ENCODE measurements around the gene SOCS1.
"Not testable (repeated sequence)": the region's sequence is repeated elsewhere in the genome, so short reads cannot be mapped to it uniquely, and the experiment has no call there.

SOCS1 gene

GRCh38 chr16:11255737-11256660 lies at the start of gene SOCS1:
TSS of gene SOCS1 (minus strand) at chr16:11256204. CDS start at chr16:11255478, 726 bp downstream.
- DNase-seq, result peak; percentile 55

GRCh38 chr16:11303405-11304138 lies 47.6 kb upstream of the SOCS1 start:
- peak; percentile 53 for DNase-seq

- no peak for DNase-seq
These were observed 47.0 kb upstream of the SOCS1 start for GRCh38 chr16:11302977-11303376.

GRCh38 chr16:11301645-11302501 lies 45.9 kb upstream of the SOCS1 start:
- DNase-seq, result no peak

GRCh38 chr16:11300560-11300892 lies 44.5 kb upstream of the SOCS1 start:
- no peak for DNase-seq

GRCh38 chr16:11299865-11300559 lies 44.0 kb upstream of the SOCS1 start:
- DNase-seq, result no peak

- not testable (repeated sequence) for DNase-seq
These were observed 43.0 kb upstream of the SOCS1 start for GRCh38 chr16:11298950-11299547.

GRCh38 chr16:11298143-11298900 lies 42.3 kb upstream of the SOCS1 start:
- DNase-seq, result no peak

- peak; percentile 88 for DNase-seq
These were observed 41.6 kb upstream of the SOCS1 start for GRCh38 chr16:11297492-11298142.

- DNase-seq, result peak; percentile 28
These were observed 40.9 kb upstream of the SOCS1 start for GRCh38 chr16:11296706-11297491.

- no peak for DNase-seq
These were observed 40.3 kb upstream of the SOCS1 start for GRCh38 chr16:11296351-11296705.

- no peak for DNase-seq
These were observed 39.7 kb upstream of the SOCS1 start for GRCh38 chr16:11295672-11296071.

GRCh38 chr16:11292076-11292748 lies 36.2 kb upstream of the SOCS1 start:
- DNase-seq, result no peak

- no peak for DNase-seq
These were observed 35.2 kb upstream of the SOCS1 start for GRCh38 chr16:11291091-11291703.

- no peak for DNase-seq
These were observed 34.3 kb upstream of the SOCS1 start for GRCh38 chr16:11290102-11290893.

- DNase-seq, result not testable (repeated sequence)
These were observed 33.7 kb upstream of the SOCS1 start for GRCh38 chr16:11289696-11290095.

GRCh38 chr16:11289202-11289601 lies 33.2 kb upstream of the SOCS1 start:
- no peak for DNase-seq

GRCh38 chr16:11285842-11286241 lies 29.8 kb upstream of the SOCS1 start:
- DNase-seq, result no peak
